CD4-positive, alpha-beta T cell treated with Interleukin-17A for 4 hours (primary cell): ENCODE measurements around the gene MYO9A.

Experiments used
- DNase-seq: peaks from one replicate; pipeline ENCODE4 v3.0.0-alpha.2; 2020; ENCODE audit warnings: mixed read lengths

The MYO9A gene

GRCh38 chr15:71830981-71831380 lies 287.0 kb downstream of the MYO9A start:
- no peak for DNase-seq

DNA sequence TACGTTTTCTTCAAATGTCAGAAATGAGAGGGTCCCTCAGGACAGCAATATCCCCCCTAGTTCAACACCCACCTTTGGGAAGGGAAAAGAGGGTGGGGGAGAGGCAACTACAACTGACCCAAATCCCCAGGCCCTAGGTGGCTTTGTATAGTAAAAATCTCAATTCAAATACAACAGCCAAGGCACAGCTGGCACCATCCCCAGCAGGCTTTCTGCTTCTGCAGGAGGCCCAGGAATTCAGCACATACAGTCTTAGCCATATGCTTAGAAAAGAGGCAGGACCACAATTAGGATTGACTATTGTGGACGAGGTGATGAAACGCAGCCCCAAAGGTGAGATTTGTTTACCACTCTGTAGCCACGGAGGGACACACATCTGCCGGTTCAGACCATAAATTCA lies 291.8 kb downstream of the MYO9A start:
- no peak for DNase-seq

GRCh38 chr15:71825021-71825730 lies 292.8 kb downstream of the MYO9A start:
- DNase-seq: no peak

- no peak for DNase-seq
Observed at GRCh38 chr15:71823801-71824200, 294.1 kb downstream of the MYO9A start.

DNA sequence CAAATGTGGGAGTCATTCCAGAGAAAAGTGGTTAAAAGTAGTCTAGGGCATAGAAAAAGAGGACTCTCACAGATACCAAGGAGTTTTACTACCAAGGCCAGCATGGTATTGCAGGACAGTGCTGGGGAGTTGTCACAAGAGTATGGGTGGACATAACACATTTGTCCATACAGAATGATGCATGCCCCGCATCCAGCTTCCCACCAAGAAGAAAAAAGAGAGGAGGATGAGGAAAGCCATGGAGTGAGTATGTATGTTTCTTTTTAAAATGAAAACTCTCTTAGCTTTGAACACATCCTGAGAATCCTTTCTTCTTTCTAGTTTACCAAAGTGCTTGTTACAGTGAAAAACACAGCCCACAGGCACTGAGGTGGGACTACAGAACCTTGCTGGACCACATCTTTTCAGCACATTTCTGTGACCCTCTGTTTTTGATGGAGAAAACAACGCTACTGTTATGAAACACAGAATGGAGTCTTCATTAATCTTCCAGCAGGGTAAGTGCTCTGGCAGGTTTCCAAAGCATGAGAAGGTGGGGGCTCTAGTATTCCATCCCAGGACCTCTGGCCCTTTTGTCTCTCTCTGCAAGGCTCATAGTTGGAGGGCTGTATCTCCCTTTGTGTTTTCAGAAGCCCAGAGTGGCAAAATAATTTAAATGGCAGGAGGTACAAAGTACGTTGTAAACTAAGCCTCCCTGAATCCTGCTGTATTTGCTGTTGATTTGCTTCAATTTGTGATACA lies 294.9 kb downstream of the MYO9A start:
- no peak for DNase-seq

GRCh38 chr15:71821547-71822129 lies 296.3 kb downstream of the MYO9A start:
- no peak for DNase-seq

- no peak for DNase-seq
Observed at GRCh38 chr15:71820127-71820526, 297.8 kb downstream of the MYO9A start.

DNA sequence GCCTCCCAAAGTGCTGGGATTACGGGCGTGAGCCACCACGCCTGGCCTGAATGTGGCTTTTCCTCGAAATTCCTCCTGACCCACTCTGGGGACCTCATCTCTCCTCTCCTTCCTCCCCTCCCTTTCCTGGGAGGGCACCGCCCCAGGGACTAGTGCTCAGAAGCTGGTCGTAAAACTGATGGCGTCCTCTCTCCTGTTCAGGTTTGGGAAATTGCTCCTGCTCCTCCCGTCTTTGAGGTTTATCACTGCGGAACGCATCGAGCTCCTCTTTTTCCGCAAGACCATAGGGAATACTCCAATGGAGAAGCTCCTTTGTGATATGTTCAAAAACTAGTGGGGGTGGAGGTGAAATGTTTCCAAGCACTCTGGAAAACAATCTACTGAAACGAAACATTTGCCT lies 300.6 kb downstream of the MYO9A start:
- no peak for DNase-seq

GRCh38 chr15:71815301-71815700 lies 302.6 kb downstream of the MYO9A start:
- DNase-seq: no peak

- no peak for DNase-seq
Observed at GRCh38 chr15:71813723-71814470, 304.1 kb downstream of the MYO9A start.

DNA sequence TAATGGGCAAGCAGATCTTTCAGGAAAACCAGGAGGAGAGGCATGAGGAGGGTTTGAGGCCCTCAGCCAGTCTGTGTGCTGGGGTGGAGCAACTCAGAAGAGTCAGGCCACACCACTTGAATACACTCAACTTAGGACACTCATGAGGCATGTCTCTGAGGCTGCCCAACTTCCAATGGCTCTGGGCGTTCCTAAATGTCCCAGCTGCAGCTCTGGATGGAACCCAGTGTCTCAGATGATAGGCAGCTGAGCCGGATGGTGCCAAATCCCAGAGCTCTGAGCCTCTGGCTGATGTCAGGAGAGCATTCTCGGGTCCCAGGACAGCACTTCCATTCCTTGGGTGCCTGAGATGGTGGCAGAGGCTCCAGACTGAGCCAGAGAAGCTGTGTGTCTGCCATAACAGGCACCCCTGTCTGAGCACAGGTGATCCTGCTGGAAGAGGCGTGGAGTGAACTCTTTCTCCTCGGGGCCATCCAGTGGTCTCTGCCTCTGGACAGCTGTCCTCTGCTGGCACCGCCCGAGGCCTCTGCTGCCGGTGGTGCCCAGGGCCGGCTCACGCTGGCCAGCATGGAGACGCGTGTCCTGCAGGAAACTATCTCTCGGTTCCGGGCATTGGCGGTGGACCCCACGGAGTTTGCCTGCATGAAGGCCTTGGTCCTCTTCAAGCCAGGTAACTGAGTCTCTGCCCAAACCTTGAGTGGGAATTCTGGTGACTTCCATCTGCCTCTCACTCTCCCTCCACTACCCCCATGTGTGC lies 304.8 kb downstream of the MYO9A start:
- no peak for DNase-seq

DNA sequence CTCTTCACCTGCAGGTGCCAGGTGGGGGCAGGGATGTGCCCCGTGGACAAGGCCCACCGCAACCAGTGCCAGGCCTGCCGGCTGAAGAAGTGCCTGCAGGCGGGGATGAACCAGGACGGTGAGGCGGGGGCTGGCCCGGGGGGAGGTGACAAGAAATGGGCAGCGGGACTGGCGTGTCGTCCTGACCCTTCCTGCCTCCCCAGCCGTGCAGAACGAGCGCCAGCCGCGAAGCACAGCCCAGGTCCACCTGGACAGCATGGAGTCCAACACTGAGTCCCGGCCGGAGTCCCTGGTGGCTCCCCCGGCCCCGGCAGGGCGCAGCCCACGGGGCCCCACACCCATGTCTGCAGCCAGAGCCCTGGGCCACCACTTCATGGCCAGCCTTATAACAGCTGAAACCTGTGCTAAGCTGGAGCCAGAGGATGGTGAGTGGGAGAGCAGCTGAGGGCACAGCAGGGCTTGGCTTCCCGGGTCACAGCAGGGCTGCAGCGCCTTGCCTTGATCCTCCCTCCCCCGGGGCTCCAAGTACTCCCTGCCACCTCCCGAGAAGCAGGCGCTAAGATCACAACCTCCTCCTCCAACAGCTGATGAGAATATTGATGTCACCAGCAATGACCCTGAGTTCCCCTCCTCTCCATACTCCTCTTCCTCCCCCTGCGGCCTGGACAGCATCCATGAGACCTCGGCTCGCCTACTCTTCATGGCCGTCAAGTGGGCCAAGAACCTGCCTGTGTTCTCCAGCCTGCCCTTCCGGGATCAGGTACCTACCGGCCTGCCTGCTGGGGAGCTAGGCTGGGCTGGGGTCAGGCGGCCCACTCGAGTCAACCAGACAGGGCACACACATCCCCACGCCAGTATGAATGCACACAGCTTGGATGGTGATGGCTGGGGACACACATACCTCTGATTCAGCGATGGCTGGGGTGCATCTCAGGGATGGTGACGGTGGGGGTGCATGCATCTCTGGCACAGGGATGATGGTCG lies 305.9 kb downstream of the MYO9A start:
- no peak for DNase-seq

DNA sequence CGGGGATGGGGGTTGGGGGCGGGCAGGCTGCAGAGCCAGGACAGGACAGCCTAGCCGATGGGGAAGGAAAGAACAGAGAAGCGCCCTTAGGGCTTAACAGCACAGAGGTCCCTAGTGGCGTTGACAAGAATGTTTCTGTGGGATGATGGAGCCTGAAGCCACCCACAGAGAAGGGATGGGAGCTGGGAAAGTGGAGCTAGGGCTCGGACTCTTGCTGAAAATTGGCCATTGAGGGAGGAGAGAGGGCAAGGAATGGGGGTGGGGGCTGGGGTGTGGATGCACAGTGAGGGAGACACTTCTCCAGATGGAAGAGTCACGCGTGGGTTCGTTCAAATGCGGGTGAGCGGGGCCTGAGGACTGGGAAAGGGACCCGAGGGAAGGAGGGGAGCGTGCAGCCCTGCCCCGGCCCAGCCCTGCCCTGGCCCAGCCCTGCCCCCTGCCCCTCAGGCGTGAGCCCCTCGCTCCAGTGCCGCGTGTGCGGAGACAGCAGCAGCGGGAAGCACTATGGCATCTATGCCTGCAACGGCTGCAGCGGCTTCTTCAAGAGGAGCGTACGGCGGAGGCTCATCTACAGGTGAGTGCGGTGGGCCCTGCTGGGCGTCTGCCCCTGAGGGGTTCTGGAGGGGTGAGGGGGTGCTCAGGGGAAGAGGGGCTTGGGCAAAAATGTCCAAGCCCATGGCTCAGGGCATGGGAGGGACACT lies 306.8 kb downstream of the MYO9A start:
- no peak for DNase-seq

DNA sequence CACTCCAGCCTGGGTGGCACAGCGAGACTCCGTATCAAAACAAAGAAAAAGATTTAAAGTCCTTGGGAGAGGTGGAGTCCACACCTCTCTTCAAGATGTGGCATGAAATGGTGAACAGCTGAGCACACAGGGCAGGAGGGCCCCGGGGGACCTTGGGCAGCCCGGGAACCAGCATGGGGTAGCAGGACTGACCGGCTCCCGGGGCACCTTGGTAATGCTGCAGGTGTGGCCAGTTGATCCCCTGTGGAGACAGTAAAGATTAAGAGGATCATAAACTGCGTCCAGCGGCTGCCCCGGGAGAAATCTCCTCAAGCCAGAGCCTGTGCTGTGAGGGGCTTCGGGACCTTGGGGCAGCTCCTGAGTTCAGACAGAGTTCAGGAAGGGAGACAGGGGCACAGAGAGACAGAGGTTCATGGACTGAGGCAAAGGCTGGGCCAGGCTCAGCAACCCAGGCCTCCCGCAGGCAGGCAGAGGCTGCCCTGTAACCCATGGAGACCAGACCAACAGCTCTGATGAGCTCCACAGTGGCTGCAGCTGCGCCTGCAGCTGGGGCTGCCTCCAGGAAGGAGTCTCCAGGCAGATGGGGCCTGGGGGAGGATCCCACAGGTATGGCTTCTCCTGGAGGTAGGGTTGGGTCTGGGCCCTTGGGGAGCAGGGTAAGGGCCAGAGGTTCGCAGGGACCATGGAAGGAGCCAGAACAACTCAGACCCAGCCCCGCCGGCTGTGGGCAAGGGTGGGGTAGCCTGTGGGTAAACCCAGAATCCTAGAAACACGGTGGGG lies 307.5 kb downstream of the MYO9A start, which contains the start of gene NR2E3:
TSS of gene NR2E3 (plus strand) at position 299 of the 780 bp plus-strand sequence. CDS start at position 489, 190 bp downstream.
- no peak for DNase-seq

GRCh38 chr15:71809346-71809745 lies 308.6 kb downstream of the MYO9A start:
- no peak for DNase-seq

- no peak for DNase-seq
Observed at GRCh38 chr15:71808311-71809020, 309.5 kb downstream of the MYO9A start.

GRCh38 chr15:71807691-71808091 lies 310.3 kb downstream of the MYO9A start:
- no peak for DNase-seq

DNA sequence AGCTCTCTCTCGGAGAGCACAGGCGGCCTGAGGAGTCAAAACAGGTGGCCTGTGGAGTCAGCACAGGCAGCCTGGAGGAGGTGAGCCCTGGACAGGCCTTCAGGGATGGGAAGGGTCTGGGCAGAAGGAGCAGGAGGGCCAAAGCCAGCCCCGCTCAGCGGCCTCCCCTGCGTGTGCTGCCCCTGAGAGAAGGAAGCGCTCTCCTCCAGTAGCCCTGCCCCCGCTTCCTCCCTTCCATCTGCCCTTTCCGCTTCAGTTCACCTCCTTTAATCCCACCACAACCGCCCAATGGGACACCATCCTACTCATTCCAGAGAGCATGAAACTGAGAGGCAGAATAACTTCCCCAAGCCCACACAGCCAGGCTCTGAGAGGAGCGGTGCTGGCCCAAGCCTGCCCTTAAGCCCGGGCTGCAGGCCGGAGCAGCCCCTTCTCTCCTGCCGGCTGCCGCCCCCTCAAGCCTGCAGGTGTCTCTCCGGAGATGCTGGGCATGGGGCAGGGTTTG lies 310.8 kb downstream of the MYO9A start:
- no peak for DNase-seq

DNA sequence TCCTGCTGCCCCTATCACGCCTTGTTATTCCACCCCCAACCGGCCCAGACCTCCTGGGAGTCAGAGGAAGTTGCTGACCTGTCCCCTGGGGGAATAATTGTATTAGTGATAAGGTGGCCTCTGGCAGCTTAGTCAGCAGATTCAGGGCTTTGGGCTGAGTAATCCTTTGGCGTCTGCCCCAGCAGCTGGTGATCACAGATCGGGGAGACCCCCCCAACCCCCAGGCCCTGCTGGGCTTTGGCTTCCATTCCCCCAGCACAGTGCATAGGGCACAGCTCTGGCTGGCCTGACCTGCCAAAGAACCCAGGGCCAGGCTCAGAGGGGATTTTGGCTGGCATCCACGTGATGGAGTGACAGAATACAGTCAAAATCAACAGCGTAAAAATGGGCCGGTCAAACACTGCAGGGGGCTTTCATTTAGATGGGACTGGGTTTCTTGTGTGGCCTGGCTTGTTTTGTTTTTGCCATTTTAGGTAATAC lies 311.5 kb downstream of the MYO9A start:
- DNase-seq: no peak
